ENCODE results near the gene PNPLA7.

DNA sequence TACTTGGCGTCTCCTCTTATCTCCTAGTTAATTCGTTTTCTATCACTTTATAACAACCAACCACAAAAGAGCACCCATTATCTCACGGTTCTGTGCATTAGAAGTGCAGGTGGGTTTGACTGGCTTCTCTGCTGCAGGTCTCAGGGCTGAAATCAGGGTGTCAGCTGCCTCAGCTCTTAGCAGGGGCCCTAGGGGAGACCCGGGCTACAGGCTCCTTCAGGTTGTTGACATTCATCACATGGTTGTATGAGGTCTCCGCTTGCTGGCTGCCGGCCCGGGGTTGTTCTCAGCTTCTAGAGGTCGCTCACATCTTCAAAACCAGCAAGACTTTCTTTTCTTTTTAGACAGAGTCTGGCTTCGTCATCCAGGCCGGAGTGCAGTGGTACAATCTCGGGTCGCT lies 43.0 kb upstream of the PNPLA7 start:
- TF ChIP-seq CTCF (IDR thresholded peaks at IDR 0.05; ENCODE audit: low read depth, low read length, missing input control): no peak
- TF ChIP-seq GABPA (IDR thresholded peaks at IDR 0.05 in 1 of 2, conservative IDR thresholded peaks at IDR 0.05 in 1 of 2): no peak
- TF ChIP-seq MAX (IDR thresholded peaks at IDR 0.05): no peak
- TF ChIP-seq NR2F2 (IDR thresholded peaks at IDR 0.05): no peak
- no peak for TF ChIP-seq RAD21 (IDR thresholded peaks at IDR 0.05)
- no peak for TF ChIP-seq TAF1 (conservative IDR thresholded peaks at IDR 0.05)
- no peak for TF ChIP-seq ZBTB33 (IDR thresholded peaks at IDR 0.05)
- TF ChIP-seq, protein P1, sequence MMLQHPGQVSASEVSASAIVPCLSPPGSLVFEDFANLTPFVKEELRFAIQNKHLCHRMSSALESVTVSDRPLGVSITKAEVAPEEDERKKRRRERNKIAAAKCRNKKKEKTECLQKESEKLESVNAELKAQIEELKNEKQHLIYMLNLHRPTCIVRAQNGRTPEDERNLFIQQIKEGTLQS (IDR thresholded peaks at IDR 0.05): no peak
- TF ChIP-seq RXRA (IDR thresholded peaks at IDR 0.05): no peak
- TF ChIP-seq FOXA1 (IDR thresholded peaks at IDR 0.05): no peak
